HL-60 (cell line): Measurements from ENCODE around the gene RGMA.

ENCODE experiments used
- DNase-seq, 2 experiments: peaks; one replicate each; pipeline ENCODE4 v3.0.0-alpha.2; 2010 to 2020; ENCODE audit warnings: low read depth in 1 of 2, low spot score in 1 of 2
- H3K27ac ChIP-seq: fragments of 250-450 bp; sonication (Bioruptor Pico); replicated peaks from 2 replicates; pipeline ENCODE4 v1.5.1; 2020; ENCODE audit warnings: mild to moderate bottlenecking, moderate library complexity
- H3K27me3 ChIP-seq: fragments of 250-450 bp; sonication (Bioruptor Pico); 2 replicates; pipeline ENCODE4 v1.5.1; 2021; ENCODE audit warnings: mild to moderate bottlenecking, moderate library complexity; ENCODE audit not compliant: insufficient read depth, poor library complexity, severe bottlenecking
- H3K4me3 ChIP-seq: replicated peaks from 2 replicates; pipeline ENCODE4 v1.5.1; 2011; ENCODE audit warnings: mild to moderate bottlenecking, control low read depth, low read length; ENCODE audit not compliant: insufficient read depth
- GABPA ChIP-seq: IDR thresholded peaks from 2 replicates; pipeline ENCODE4 v1.6.1; 2012; ENCODE audit warnings: low read depth
- POLR2AphosphoS5 ChIP-seq: IDR thresholded peaks from 2 replicates; pipeline ENCODE4 v1.6.1; 2012; ENCODE audit warnings: low read depth
- REST ChIP-seq: IDR thresholded peaks from 2 replicates; pipeline ENCODE4 v1.6.1; 2012; ENCODE audit warnings: low read depth; ENCODE audit not compliant: insufficient replicate concordance
- SPI1 ChIP-seq: IDR thresholded peaks from 2 replicates; pipeline ENCODE4 v1.6.1; 2012; ENCODE audit warnings: low read depth, mild to moderate bottlenecking, borderline replicate concordance
- TF ChIP-seq, protein P1 (sequence below): IDR thresholded peaks from one replicate; pipeline ENCODE4 v1.5.1; 2011; ENCODE audit warnings: low read length, control low read depth, inconsistent platforms; ENCODE audit not compliant: insufficient read depth

The RGMA gene

DNA sequence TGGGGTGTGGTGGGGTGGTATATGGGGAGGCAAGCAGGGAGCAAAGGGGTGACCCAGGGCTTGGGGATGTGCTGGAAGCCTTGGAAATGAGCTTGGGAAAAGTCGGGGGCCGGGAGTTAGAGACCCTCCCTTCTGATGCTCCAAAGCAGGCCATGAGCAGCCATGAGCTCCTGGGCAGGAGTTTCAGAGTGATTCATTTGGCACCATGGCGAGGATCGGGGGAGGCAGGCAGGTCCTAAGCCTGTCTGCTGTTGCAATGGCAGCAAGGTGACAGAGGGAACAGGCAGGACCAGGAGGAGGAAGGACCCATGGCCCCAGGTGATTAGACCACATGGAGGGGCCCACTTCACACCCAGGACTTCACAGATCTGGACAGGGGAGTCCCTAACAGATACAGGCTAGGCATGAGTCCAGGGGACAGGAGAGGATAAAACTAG, 21.3 kb downstream of the RGMA start:
- H3K27me3 ChIP-seq: peaks cover 22% of the 10 kb centered on the region
- no peak for DNase-seq
- H3K4me3 ChIP-seq: no peak overlapping the region
- TF ChIP-seq SPI1 (no peak), REST (no peak), GABPA (no peak), POLR2AphosphoS5 (no peak)
- TF ChIP-seq, protein P1, sequence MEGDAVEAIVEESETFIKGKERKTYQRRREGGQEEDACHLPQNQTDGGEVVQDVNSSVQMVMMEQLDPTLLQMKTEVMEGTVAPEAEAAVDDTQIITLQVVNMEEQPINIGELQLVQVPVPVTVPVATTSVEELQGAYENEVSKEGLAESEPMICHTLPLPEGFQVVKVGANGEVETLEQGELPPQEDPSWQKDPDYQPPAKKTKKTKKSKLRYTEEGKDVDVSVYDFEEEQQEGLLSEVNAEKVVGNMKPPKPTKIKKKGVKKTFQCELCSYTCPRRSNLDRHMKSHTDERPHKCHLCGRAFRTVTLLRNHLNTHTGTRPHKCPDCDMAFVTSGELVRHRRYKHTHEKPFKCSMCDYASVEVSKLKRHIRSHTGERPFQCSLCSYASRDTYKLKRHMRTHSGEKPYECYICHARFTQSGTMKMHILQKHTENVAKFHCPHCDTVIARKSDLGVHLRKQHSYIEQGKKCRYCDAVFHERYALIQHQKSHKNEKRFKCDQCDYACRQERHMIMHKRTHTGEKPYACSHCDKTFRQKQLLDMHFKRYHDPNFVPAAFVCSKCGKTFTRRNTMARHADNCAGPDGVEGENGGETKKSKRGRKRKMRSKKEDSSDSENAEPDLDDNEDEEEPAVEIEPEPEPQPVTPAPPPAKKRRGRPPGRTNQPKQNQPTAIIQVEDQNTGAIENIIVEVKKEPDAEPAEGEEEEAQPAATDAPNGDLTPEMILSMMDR: no peak
- no peak overlapping the region for H3K27ac ChIP-seq

DNA sequence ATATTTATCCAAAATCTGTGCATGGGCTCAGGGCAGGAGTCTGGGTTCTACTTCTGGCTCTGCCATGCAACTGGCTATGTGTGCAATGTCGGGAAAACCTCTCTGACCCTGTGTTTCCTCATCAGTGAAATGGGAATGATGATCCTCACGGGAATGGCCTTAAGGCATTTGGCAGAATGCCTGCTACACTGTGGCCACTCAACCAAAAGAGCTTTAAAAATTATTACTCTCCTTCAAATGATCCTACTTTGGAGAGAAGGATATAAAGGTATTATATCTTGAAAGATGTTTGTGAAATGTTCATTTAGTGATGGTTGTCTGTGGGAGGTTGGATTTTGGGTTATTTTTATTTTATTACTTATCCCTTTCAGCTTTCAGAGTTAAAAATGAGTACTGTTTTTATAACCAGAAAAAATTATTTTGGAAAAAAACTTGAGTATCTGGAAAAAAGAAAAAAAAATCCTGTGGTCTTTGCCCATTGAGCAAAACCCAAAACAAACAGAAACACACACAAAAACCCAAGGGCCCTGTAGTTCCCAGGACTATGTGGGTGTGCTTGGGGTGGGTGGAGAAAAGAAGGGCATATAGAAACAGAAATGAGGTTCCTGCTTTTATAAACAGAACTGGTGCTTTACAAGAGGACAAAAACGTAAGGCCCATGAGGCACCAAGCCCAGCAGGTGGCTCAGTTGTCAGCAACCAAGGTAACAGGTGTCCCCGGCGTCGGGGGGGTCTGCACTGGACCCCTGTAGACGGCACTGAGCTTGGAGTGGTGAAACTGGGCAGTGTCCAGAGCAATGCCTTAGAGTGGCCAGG, 22.0 kb downstream of the RGMA start:
- TF ChIP-seq, protein P1: no peak
- TF ChIP-seq REST (no peak), GABPA (no peak), POLR2AphosphoS5 (no peak), SPI1 (no peak)
- no peak overlapping the region for H3K4me3 ChIP-seq
- H3K27ac ChIP-seq: no peak overlapping the region
- H3K27me3 ChIP-seq: peaks cover 16% of the 10 kb centered on the region
- DNase-seq: no peak

- TF ChIP-seq REST: no peak
- TF ChIP-seq, protein P1: no peak
- no peak for TF ChIP-seq SPI1
- no peak for TF ChIP-seq POLR2AphosphoS5
- TF ChIP-seq GABPA: no peak
These were observed 22.8 kb downstream of the RGMA start for GRCh38 chr15:93066224-93066681.

More at GRCh38 chr15:93066224-93066681, 22.8 kb downstream of the RGMA start:
- Histone ChIP-seq H3K27ac (no peak overlapping the region), H3K27me3 (peaks cover 11% of the 10 kb centered on the region), H3K4me3 (no peak overlapping the region)
- DNase-seq: no peak
